GM23248 (cell line): ENCODE results near the gene MBNL1.

Experiments
- EZH2 ChIP-seq: fragments of 200-600 bp; sonication (generic); IDR thresholded peaks from 2 replicates; pipeline ENCODE4 v1.6.1; 2018; ENCODE audit warnings: antibody characterized with exemption, mild to moderate bottlenecking; ENCODE audit not compliant: insufficient read depth, poor library complexity, severe bottlenecking
- EZH2phosphoT487 ChIP-seq: fragments of 200-600 bp; sonication (generic); IDR thresholded peaks from 2 replicates; pipeline ENCODE4 v1.6.1; 2018; ENCODE audit warnings: antibody characterized with exemption, moderate library complexity, mild to moderate bottlenecking, low read depth; ENCODE audit not compliant: insufficient read depth

- TF ChIP-seq EZH2phosphoT487 (no peak), EZH2 (no peak)
These were observed 40.3 kb downstream of the MBNL1 start for GRCh38 chr3:152309031-152309430.
